Bronchial epithelial cell (primary cell): Measurements from ENCODE around the gene PCK1. TPM values are rescaled to one million over a fixed set of nuclear protein-coding genes. Genes with fewer than 3 reads are reported as not detected.

Source experiments
- DNase-seq: peaks from one replicate; pipeline ENCODE4 v3.0.0-alpha.2; 2010; ENCODE audit warnings: low read depth
- FAIRE-seq: peaks from 2 replicates; lab custom pipeline; 2011; peaks lifted over from hg19 to GRCh38; lab: Jason Lieb, UNC
- H3K27me3 ChIP-seq: 2 replicates; pipeline ENCODE4 v1.5.1; 2011; ENCODE audit warnings: low read length; ENCODE audit not compliant: control insufficient read depth, insufficient read depth
- H3K36me3 ChIP-seq: 2 replicates; pipeline ENCODE4 v1.5.1; 2011; ENCODE audit warnings: low read length; ENCODE audit not compliant: control insufficient read depth, insufficient read depth
- H3K4me3 ChIP-seq: 2 replicates; pipeline ENCODE4 v1.5.1; 2011; ENCODE audit warnings: mild to moderate bottlenecking, low read depth, low read length, control low read depth
- total RNA-seq: library from RNA; depleted of rRNA; stranded (reverse); fragments of >200 nt; gene quantifications from 2 replicates; pipeline ENCODE4 v1.2.1, GENCODE V29; 2014
- TF ChIP-seq, protein P1 (sequence below): IDR thresholded peaks from 2 replicates; pipeline ENCODE4 v1.5.1; 2011; ENCODE audit warnings: mild to moderate bottlenecking, moderate library complexity, low read length, control low read depth, inconsistent platforms; ENCODE audit not compliant: insufficient read depth, severe bottlenecking

The PCK1 gene
- total RNA-seq, 1 donor from 2014 or later: not detected

DNA sequence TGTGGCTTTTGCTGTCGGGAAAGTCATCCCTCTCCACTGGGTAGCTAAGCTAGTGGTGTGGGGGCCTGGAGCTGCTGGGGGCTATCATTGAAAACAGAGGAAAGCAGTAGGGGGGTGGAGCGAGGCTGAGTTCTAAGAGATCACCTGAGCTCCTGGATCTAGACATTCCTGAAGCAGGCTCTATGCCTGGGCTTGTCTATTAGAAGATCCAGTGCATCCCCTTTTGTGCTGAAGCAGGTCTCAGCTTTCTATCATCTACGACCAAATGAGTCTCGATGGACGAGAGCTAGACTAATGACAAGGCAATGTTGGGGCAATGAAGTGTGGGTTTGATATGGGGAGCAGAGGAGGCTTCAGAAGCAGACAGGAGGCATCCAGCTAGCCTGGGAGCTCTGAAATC lies 40.8 kb downstream of the PCK1 start:
- Histone ChIP-seq H3K27me3 (peaks cover 9% of the 10 kb centered on the region), H3K4me3 (no peak overlapping the region), H3K36me3 (no peaks in the 10 kb centered on the region)
- TF ChIP-seq, protein P1, sequence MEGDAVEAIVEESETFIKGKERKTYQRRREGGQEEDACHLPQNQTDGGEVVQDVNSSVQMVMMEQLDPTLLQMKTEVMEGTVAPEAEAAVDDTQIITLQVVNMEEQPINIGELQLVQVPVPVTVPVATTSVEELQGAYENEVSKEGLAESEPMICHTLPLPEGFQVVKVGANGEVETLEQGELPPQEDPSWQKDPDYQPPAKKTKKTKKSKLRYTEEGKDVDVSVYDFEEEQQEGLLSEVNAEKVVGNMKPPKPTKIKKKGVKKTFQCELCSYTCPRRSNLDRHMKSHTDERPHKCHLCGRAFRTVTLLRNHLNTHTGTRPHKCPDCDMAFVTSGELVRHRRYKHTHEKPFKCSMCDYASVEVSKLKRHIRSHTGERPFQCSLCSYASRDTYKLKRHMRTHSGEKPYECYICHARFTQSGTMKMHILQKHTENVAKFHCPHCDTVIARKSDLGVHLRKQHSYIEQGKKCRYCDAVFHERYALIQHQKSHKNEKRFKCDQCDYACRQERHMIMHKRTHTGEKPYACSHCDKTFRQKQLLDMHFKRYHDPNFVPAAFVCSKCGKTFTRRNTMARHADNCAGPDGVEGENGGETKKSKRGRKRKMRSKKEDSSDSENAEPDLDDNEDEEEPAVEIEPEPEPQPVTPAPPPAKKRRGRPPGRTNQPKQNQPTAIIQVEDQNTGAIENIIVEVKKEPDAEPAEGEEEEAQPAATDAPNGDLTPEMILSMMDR: no peak
- no peak for DNase-seq
- no peak for FAIRE-seq

GRCh38 chr20:57603120-57603519 lies 42.2 kb downstream of the PCK1 start:
- no peak for FAIRE-seq
- no peaks in the 10 kb centered on the region for H3K36me3 ChIP-seq
- H3K4me3 ChIP-seq: no peak overlapping the region
- TF ChIP-seq, protein P1: no peak
- DNase-seq: no peak
- H3K27me3 ChIP-seq: peaks cover 11% of the 10 kb centered on the region

DNA sequence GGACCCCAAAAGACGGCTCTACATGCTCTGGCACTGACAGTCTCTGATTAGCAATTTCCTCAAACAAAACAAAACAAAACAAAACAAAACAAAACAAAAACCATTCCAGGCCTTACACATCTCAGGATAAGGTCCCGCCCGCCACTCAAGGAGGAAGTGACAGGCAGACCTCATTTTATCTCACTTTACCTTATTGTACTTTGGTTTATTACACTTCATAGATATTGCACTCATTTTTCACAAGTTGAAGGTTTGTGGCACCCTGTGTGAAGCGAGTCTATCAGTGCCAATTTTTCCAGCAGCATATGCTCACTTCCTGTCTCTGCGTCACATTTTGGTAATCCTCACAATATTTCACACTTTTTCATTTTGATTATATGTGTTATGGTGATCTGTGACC lies 44.1 kb downstream of the PCK1 start:
- H3K36me3 ChIP-seq: no peaks in the 10 kb centered on the region
- DNase-seq (no peak), FAIRE-seq (no peak)
- H3K4me3 ChIP-seq: no peak overlapping the region
- TF ChIP-seq, protein P1: no peak
- H3K27me3 ChIP-seq: peaks cover 16% of the 10 kb centered on the region

DNA sequence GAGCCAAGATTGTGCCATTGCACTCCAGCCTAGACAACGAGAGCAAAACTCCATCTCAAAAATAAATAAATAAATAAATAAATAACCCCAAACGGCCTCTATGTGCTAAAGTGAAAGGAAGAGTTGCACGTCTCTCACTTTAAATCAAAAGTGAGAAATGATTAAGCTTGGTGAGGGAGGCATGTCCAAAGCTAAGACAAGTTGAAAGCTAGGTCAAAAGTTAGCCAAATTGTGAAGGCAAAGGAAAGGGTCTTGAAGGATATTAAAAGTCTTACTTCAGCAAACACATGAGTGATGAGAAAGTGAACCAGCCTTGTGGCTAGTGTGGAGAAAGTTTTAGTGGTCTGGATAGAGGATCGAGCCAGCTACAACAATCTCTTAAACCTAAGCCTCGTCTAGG lies 45.0 kb downstream of the PCK1 start:
- no peak overlapping the region for H3K4me3 ChIP-seq
- peaks cover 15% of the 10 kb centered on the region for H3K27me3 ChIP-seq
- DNase-seq (no peak), FAIRE-seq (no peak)
- TF ChIP-seq, protein P1: no peak
- H3K36me3 ChIP-seq: no peaks in the 10 kb centered on the region

DNA sequence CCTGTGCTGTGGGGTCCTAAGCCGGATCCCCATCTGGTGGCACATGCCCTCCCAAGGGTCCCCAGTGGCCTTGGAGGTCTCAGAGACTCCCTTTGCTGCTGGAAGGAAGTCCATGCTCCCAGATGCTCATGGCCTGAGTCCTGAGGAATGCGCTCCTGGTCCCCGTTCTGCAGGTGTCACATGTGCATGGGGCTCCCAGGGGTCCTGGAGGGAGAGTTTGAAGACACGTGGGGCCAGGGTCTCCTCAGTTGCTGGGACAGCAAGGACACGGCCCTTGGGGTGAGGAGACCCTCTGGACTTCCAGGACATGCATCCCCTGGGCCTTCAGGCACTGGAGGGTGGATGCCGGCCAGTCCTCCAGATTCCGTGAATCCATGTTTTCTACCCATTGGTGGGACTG lies 47.6 kb downstream of the PCK1 start:
- FAIRE-seq: no peak
- no peaks in the 10 kb centered on the region for H3K36me3 ChIP-seq
- TF ChIP-seq, protein P1: no peak
- no peak overlapping the region for H3K4me3 ChIP-seq
- no peak for DNase-seq
- H3K27me3 ChIP-seq: peaks cover 13% of the 10 kb centered on the region
